ENCODE measurements around the gene NPW.

- TF ChIP-seq CTCF (IDR thresholded peaks at IDR 0.05) = no peak
- TF ChIP-seq POLR2A (IDR thresholded peaks at IDR 0.05) = no peak
These were observed 15.3 kb downstream of the NPW start for GRCh38 chr16:2034696-2035430.

Data from esophagus squamous epithelium (tissue), 4 donors.